NCI-H1092 (cell line): ENCODE measurements around the gene EGR1.
A peak's percentile ranks its signal among the peaks of the same experiment; 100 is the strongest.
"Not testable (repeated sequence)": the region's sequence is repeated elsewhere in the genome, so short reads cannot be mapped to it uniquely, and the experiment has no call there.

Experiments
- DNase-seq: peaks from one replicate; lab custom pipeline; 2025; lab: John Stamatoyannopoulos, UW

EGR1 gene

DNA sequence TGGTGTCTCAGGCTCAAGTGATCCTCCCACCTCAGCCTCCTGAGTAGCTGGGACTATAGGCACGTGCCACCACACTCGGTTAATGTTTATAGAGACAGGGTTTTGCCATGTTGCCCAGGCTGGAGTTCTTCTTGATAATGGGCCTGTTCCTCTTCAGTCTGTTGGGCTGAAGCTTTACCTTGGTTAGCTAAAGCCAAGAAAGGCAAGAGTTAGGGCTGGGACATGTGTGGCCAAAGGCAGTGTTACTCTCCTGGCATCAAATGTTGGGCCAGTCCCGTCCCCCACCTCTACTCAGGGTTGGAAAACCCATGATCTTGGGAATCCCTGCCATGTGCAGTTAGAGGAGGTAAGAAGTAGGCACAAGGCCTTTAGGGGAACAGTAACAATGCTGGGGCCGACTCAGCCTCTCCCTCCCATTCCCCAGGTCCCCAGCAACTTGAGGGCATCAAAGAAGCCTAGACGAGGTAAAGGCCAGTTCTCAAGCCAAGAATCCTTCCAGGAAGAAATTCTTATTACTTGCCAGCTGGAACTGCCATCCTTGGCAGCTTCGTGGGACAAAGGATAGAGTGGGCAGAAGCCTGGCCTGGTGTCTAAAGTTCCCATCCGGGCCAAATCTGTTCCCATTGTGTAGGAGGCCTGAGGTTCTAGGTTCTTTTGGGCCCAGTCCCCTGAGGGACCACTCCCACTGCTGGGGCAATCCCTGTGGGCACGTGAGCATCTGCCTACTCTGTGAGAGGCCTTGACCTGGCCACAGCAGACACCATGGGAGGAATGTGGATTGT, 4.5 kb downstream of the EGR1 start:
- no peak for DNase-seq

DNA sequence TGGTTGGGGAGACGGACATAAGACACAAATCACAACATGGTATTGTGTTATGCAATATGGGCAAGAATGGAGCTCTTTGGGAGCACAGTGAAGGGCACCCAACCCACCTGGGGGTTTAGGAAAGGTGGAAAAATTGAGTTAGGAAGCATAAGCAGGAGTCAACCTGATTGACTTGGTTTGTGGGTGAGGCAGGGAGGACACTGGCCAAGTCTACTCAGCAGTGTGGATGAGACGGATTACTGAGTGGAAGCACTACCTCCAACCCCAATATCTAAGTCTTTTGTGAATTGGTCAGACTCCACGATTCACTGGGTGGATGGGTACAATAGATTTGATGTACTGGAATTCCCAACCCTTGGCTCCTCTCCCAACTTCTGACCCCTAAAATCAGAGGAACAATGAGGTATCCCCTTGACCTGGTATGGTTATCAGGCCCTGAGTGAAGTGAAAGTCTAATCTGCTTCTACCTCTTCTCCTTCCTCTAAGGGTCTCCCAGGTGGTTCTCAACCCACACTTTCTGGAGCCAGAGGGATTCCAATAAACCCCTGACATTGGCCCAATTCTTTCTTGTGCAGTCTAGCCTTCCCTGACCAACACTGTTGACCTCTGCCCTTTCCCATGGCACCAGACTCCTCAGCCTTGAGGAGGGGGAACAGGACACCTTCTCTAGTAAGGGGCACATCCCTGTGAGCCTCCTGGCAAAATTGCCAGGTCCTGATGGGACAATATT, 5.2 kb downstream of the EGR1 start:
- DNase-seq = no peak

DNA sequence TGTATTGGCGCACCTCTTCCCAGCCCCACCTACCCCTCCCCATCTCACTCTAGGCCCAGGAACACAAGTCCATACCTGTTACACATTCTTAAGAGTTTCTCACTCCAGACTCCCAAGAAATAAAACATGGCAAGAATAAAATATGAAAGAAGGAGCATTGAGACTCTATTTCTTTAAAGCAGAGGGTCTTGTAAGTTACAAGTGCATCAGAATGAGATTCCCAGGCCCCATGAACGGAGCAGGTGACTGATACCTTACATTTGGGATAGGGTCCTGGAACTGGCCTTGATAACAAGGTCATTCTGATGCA, 5.7 kb downstream of the EGR1 start:
- no peak for DNase-seq

DNA sequence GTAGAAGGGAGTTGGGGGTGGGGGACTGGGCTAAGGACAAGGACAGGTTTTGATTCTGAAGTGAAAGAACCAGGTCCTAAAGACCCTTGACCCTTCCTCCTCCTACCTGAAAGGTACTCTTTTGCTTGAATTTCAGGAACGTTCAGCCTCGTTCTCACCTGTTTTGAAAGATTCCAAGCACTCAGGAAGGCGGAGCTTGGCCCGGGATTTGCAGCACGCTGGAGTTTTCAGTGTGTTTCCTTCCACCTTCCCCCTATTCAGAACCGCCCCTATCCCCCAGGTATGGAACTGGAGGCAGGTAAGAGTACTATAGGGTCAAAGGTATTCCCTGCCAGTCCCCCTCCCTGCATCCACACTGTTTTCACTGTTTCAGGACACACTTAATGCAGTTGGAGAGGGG, 7.1 kb downstream of the EGR1 start:
- no peak for DNase-seq

DNA sequence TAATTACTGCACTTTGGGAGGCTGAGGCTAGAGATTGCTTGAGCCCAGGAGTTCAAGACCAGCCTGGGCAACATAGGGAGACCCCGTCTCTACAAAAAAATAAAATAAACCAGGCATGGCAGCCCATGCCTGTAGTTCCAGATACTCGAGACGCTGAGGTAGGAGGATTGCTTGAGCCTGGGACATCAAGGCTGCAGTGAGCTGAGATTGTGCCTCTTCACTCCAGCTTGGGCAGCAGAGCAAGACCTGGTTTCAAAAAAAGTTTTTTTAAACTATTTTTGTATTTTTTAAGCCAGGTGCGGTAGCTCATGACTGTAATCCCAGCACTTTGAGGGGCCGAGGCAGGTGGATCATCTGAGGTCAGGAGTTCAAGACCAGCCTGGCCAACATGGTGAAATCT, 7.9 kb downstream of the EGR1 start:
- not testable (repeated sequence) for DNase-seq

DNA sequence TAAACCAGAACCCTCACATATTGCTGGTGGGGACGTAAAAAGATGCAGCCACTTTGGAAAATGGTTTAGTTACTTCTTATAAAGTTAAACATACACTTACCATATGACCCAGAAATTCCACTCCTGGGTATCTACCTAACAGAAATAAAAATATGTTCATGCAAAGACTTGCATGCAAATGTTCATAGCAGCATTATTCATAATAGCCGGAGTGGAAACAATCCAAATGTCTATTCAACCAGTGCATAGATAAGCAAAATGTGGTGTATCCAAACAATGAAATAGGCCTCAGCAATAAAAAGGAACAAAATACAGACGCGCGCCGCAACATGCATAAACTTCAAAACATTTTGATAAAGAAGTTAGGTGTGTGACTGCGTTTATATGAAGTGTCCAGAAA, 11.6 kb downstream of the EGR1 start:
- no peak for DNase-seq

DNA sequence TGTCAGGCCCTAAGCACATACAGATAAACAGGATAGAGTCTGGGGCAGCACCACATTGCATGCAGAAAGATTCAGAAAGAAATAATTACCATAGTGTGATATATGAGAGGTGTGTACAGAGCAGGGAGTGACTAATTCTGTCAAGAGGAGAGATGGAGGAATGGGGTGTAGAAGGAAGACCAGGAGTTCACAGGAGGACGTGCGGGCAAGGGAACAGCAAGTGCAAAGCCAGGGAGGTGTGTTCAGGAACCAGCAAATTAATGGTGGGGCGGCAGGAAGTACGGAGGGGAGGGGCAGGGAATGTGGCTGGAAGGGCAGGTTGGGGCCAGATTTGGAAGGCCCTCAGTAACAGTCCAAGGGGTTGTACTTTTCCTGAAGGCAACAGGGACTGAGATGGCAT, 17.4 kb downstream of the EGR1 start:
- no peak for DNase-seq

DNA sequence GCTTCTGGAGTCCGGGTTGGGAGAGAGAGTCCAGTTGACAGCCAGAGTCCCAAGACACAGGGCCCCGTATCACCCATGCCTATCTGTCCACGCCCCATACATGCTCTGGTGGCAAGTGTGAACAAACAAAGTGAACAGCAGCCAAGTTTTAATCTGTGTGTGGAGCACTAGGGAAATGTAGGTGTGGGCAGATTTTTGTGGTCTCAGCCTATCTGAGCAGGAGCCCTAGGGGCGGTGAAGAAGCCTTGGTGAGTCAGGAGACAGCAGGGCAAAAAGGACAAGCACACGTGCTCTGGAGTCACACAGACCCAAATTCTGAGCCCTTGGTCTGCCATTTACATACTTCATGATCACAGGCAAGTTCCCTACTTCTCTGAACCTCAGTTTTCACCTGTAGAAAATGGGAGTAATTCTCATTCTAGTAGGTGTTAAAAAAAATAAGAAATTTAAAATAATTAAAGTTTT, 23.2 kb downstream of the EGR1 start:
- DNase-seq = no peak

DNA sequence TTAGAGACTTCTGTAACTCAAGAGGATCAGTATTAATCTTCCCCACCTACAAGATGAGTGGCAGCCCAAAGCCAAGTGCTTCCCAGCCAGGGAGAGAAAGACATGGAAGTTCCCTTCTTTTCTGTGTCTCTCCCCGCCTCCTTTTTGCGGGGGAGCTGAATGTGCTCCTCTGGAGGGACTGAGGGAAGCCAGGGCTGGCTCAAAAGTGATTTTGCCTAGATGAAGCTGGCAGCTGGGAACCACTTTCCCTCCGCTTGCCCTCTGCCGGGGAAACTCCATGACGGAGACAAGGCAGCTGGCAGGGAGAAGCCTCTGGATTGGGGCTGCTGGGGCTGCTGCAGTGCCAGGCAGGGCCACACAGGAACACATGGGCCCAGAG, 24.4 kb downstream of the EGR1 start:
- no peak for DNase-seq

DNA sequence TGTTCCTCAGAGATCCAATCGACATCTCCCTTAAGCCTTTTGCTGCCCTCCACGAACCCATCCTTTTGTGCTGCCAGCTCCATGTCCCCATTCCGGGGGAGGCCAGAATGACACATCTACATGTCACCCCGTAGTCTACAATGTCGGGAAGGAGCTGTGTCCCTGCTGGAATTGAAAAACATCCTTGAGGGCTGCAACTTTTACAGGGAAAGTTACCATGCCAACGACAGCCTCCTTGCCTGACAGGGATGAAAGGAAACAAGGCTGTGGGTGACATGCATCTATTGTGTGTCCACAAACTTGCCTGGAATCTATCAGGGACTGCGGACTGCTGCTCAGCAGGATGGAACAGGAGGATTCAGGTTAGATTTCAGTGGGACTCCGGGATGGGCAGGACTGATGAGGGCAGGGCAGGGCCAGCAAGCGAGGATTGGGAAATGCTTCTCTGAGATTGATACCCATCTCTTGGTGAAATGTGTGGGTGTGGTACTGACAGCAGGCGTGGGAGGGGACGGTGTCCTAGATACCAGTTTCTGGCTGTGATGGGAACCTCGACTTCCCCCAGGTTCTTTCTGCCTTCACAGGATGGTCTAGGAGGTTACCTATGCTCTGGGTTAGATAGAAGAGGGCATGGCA, 25.5 kb downstream of the EGR1 start:
- no peak for DNase-seq

DNA sequence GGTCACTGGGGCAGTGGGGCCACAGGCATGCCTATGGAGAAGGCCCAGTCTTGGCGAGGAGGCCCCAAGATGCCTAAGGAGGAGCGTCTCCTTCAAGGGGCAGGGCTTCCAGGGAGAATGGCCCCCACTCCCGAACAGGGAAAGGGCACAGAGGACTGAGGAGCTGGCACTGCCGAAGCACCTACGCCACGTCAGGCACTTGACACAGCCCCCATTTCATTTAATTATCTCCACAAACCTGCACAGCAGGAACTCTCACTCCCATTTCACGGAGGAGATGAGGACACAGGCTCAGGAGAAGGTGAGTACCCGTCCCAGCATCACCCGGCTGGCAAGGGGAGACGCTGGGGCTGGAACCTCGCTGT, 26.0 kb downstream of the EGR1 start:
- DNase-seq = no peak

DNA sequence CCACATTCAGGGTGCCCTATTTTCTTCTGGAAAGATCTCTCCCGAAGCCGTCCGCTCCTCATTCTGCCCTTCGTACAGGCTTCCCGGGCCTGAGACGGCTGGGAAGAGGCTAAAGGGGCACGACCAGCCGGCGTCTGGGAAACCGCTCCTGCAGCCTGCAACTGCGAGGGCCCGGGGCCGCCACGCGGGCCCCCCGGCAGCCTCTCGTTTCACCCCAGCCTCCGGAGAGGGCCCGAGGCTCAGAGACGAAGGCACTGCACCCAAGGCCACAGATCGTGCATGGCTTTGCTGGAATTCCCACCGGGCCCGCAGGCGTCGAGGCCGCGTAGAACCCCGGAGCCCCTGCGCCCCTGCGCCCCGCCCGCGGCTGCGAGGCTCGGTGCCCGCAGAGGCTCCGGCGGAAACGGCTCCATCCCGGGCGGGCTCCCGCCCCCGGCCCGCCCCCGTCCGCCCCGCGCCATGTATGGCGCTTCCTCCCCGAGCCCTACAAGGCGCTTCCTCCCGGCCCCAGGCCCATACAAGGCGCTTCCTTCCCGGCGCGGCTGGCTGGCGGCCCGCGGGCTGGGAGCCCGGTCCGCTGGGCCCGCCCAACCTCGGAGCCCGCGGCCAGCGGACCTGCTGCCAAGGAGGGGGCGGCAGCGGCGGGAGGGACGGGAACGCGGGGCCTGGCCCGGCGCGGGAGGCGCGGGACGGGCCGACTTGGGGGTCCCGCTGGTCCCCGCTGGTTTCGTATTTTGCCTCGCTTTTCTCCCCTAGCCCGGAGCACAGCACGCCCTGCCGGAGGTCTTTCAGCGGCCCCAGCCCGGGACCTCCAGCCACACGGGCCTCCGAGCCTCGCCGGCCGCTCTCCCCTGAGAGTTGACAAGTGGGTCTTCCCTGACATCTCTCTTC, 26.6 kb downstream of the EGR1 start:
- peak; percentile 77 for DNase-seq

DNA sequence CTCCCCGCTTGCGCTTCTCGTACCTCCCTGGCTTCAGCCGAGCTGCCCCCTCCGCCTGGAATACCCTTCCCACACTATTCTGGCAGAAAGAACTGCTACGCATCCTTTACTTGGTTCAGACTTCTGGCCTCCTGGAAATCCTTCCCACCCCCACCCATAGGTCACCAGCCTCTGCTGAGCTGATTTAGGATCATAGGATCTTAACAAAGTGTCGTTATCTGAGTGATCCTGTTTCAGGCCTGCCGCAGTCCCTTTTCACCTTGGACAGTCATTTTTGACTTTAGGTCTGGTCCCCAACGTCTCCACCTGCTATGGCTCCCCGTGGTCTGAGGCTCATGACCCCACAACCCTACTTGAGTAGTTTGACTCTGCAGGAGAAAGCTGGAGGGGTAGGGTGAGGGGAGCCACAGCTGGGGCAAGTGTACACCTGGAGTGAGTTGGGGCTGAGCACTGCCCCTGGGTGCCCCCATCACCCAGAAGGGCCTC, 27.3 kb downstream of the EGR1 start:
- DNase-seq = no peak

DNA sequence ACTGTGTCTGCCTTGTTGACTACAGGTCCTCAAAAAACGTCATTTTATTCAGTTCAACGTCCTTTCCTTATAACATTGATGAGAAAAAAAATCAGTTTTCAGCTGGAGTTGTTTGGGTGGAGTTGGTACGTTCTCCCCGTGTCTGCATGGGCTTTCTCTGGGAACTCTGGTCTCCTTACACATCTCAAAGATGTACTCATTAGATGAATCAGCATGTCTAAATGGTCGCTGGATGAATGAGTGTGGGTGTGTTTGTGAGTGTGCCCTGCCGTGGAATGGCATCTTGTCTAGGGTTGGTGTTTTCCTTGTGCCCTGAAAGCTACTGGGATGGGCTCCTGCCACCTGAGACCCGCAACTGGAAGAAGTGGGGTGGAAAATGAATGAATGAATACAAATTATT, 30.1 kb downstream of the EGR1 start:
- DNase-seq = no peak

DNA sequence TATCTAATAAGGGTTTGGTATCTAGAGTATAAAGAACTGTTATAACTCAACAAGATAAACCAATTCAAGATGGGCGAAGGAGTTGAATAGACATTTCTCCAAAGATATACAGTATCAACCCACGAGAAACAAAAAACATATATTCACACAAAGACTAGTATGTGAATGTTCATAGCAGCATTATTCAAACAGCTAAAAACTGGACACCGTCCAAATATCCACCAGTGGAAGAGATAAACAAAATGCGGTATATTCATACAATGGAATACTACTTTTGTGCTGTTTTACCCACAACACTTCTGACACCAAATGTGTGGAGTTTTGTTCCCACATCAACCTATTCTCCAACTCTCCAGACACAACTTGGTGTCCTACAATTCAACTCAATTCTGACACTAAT, 33.1 kb downstream of the EGR1 start:
- DNase-seq = no peak

DNA sequence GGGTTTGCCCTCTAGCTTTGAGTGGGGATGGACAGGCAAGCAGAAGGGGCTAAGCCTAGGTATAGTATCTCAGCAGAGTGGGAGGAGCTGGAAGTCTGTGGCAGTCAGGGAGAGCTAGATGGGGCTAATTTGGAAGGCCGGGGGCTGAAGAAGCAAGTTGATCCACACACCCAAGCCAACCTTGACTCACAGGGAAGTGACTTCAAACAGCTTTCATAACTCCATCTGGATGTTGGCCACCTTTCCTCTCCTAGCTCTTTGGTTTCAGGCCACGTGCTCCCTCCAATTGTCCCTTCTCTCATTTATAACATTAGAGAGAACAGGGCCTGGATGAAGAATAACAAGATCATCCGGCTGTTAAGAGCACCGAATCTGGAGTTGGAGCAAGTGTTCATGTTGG, 36.8 kb downstream of the EGR1 start:
- DNase-seq = no peak

DNA sequence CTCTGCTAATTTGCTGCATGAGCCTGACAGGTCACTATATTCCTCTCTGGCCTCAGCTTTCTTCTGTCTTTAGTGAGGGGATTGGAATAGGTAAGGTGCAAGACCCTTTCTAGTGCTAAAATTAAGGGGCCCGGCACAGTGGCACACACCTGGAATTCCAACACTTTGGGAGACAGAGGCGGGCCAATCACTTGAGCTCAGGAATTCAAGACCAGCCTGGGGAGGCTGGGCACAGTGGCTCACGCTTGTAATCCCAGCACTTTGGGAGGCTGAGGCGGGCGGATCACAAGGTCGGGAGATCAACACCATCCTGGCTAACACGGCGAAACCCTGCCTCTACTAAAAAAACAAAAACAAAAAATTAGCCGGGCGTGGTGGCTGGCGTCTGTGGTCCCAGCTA, 37.2 kb downstream of the EGR1 start:
- DNase-seq = no peak

DNA sequence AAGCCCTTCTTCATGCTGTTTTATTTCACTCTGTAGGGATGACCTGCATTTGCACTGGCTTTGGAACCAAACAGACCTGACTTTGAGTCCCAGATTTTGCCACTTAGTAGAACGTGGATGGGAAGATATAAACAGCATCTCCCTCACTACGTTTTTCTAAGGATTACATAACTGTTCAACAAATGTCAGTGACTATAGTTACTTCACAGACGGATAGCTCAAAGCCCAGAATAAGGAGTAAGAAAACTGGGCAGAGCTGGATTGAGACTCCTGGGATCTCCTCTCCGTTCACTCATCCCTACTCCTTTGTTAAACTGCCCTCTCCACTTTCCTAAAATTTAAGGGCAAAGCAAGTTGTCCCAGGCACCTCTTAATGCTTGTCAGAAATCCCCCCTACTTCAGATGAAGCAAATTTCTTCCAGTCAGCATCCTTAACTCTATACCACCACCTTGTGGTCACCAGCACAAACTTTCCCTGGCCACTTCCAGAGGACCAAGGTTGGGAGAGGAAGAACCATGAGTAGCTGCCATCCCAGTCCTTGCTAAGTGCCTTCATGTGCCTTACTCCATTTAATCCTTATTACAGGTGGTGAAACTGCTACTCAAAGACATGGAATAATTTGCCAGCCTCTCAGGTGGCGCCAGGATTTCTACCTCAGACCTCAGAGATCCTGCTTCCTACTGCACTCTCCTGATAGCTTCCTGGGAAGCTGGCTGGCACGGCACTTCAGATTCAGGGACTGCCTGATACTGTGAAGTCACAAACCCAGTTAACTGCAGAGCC, 38.4 kb downstream of the EGR1 start:
- peak; percentile 17 for DNase-seq

DNA sequence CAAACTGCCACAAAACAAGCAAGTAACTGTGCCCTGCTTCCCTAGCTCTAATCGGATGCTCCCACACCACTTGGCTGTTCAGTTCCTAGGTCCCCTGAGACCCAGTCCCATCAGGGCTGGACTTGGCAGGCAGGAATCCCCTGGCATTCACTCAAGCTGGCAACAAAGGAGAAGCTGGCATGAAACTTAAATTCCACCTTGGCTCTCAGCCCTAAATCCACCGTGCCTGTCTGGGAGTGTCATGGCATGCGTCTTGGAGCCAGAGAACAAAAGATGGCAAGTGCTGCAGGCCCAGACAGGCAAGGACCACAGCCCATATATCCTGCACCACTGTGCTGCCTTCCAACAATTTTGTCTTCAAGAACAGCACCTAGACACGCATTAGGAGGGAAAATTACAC, 39.5 kb downstream of the EGR1 start:
- DNase-seq = peak; percentile 3

DNA sequence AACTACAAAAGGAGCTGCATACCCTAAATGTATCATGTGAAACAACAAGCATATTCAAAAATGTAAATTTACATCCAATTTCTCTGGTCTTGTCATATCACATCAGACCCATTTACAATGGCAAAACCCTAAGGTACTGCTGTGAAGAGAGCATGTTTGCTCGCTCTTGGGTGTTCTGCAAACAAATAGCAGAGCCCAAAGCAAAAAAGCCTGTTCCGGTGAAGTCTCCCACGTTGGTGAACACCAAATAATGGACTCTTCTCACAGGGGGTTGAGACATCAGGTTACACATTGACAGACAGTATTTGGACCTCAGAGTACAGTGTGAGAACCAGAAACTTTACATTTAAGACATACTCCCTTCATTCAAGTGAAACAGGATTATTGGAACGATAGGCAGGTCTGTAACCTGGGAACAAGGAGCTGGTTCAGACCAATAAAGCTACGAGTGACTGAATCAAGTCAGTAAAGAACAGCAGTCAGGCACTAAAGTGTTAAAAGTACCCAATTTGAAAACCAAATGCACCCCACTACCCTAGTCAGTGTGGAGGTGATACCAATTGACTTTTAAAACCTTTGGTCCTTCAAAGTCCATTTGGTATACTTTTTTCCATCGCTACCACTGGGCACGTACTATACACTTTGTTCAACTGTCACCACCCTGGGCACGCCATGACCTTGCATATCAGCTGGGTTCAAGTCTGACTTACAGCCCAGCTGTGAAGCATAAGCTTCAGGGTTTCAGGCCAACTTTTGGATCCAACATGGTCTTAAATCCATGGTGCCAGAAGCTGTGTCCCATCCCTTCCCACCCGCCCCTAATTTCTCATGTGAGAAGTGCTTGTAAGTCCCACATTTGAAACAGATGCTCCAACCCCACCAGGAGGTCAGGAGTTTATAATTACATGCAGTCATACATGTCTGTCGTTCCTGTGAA, 41.4 kb downstream of the EGR1 start:
- no peak for DNase-seq
